Ishikawa (cell line): ENCODE data around the gene PARVG.

Experiments used
- CEBPB ChIP-seq: IDR thresholded peaks from 2 replicates; pipeline ENCODE4 v1.6.1; 2012
- EP300 ChIP-seq: IDR thresholded peaks from 2 replicates; pipeline ENCODE4 v1.6.1; 2012; ENCODE audit warnings: borderline replicate concordance
- FOXM1 ChIP-seq: IDR thresholded peaks from 2 replicates; pipeline ENCODE4 v1.6.1; 2012; ENCODE audit warnings: low read depth, borderline replicate concordance
- REST ChIP-seq: IDR thresholded peaks from 2 replicates; pipeline ENCODE4 v1.6.1; 2012; ENCODE audit warnings: low read depth, mild to moderate bottlenecking
- TAF1 ChIP-seq: IDR thresholded peaks from 2 replicates; pipeline ENCODE4 v1.6.1; 2012; ENCODE audit warnings: low read depth, mild to moderate bottlenecking
- YY1 ChIP-seq: IDR thresholded peaks from 2 replicates; pipeline ENCODE4 v1.6.1; 2012; ENCODE audit warnings: low read depth
- TF ChIP-seq, protein P1 (sequence below): IDR thresholded peaks from 2 replicates; pipeline ENCODE4 v1.6.1; 2012

DNA sequence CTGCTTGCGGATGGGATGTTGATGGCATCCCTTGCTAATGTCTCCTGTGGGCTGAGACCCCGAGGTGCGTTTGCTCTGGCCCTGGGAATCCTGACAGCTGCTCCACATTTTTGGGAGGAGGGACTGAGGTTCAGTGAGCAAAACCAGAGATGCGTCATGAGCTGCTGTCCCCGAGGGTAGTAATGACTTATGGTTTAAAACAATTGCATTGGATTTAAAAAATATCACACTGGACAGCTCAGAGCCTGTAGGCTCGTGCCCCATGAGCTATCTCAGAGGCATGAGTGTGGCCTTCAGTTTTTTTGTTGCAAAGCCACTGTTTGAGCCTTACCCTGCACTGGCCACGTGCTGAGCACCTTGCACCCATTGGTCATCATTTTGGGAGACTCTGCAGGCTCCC, 20.9 kb upstream of the PARVG start:
- TF ChIP-seq TAF1, result no peak
- TF ChIP-seq, protein P1, sequence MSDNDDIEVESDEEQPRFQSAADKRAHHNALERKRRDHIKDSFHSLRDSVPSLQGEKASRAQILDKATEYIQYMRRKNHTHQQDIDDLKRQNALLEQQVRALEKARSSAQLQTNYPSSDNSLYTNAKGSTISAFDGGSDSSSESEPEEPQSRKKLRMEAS, result no peak
- TF ChIP-seq FOXM1, result no peak
- no peak for TF ChIP-seq REST
- TF ChIP-seq EP300, result no peak
- TF ChIP-seq CEBPB, result no peak
- TF ChIP-seq YY1, result no peak
